Lung (tissue), 12 donors: Measurements from ENCODE around the gene CDH1. TPM values are rescaled to one million over a fixed set of nuclear protein-coding genes. Genes with fewer than 3 reads are reported as not detected.

Experiments used
- ATAC-seq: fragments of 200-7000 bp; cut with Tn5 transposase; one replicate; pipeline ENCODE4 v1.9.1; 2020; ENCODE audit warnings: moderate number of reproducible peaks; ENCODE audit not compliant: insufficient read depth, low FRiP score
- DNase-seq, 3 donors: peaks; one replicate each; pipeline ENCODE4 v3.0.0-alpha.2; 2013 to 2017
- H3K27ac ChIP-seq, 2 donors: one replicate each; pipeline ENCODE4 v1.5.1; 2013; ENCODE audit warnings: mild to moderate bottlenecking in 2 of 2, moderate library complexity in 2 of 2, control low read depth in 1 of 2, inconsistent platforms in 1 of 2, low read depth in 1 of 2, low read length in 1 of 2
- H3K27me3 ChIP-seq, 3 donors: one replicate each; pipeline ENCODE4 v1.5.1; 2013; ENCODE audit warnings: low read length in 2 of 3; ENCODE audit not compliant: control insufficient read depth in 3 of 3, insufficient read depth in 3 of 3
- H3K36me3 ChIP-seq, 4 donors: one replicate each; pipeline ENCODE4 v1.5.1; 2013; ENCODE audit warnings: low read length in 4 of 4, mild to moderate bottlenecking in 1 of 4, moderate library complexity in 1 of 4; ENCODE audit not compliant: control insufficient read depth in 4 of 4, insufficient read depth in 4 of 4
- H3K4me1 ChIP-seq, 5 donors: one replicate each; pipeline ENCODE4 v1.5.1; 2013; ENCODE audit warnings: low read length in 5 of 5, mild to moderate bottlenecking in 2 of 5, moderate library complexity in 1 of 5; ENCODE audit not compliant: control insufficient read depth in 5 of 5, insufficient read depth in 5 of 5
- H3K4me3 ChIP-seq: one replicate; pipeline ENCODE4 v1.5.1; 2013; ENCODE audit warnings: mild to moderate bottlenecking, control low read depth, moderate library complexity
- H3K9ac ChIP-seq, 2 donors: one replicate each; pipeline ENCODE4 v1.5.1; 2013; ENCODE audit warnings: low read length in 2 of 2, control low read depth in 1 of 2; ENCODE audit not compliant: insufficient read depth in 1 of 2
- H3K9me3 ChIP-seq, 4 donors: one replicate each; pipeline ENCODE4 v1.5.1; 2013; ENCODE audit warnings: low read length in 3 of 4, mild to moderate bottlenecking in 1 of 4, moderate library complexity in 1 of 4; ENCODE audit not compliant: control insufficient read depth in 4 of 4, insufficient read depth in 3 of 4
- CTCF ChIP-seq: IDR thresholded peaks from 2 replicates; pipeline ENCODE4 v1.5.1; 2012; ENCODE audit warnings: mild to moderate bottlenecking; ENCODE audit errors: control extremely low read depth, extremely low read depth
- WGBS, 2 donors: extraction: QIAGEN DNeasy Blood & Tissue Kit; methylation state at CpG; one replicate each; pipeline ENCODE4 v1.1.7; 2013; 5-methylcytosine and 5-hydroxymethylcytosine counted together
- polyA plus RNA-seq, 2 donors: library from polyadenylated mRNA; stranded (reverse); fragments of 200-250 nt; gene quantifications; one replicate each; pipeline ENCODE4 v1.2.1, GENCODE V29; 2013
- total RNA-seq, 2 donors: library from RNA; depleted of rRNA in 1 of 2; stranded (reverse); fragments of >200 nt in 1 of 2; gene quantifications; one replicate each; pipeline ENCODE4 v1.2.1, GENCODE V29; 2014 to 2021
- donor health status: control.
- donor health status: control.
- donor health status: Bipolar disorder and iron deficiency.
- donor health status: healthy.
- donor health status: DM: yes; HTN: yes; CAD: no.

CDH1 gene
- total and polyA plus RNA-seq, 4 donors, result 33.2 to 227 (median 95.2) TPM

GRCh38 chr16:68764862-68765261 is 27.8 kb downstream of the CDH1 start:
- TF ChIP-seq CTCF, result no peak
- Histone ChIP-seq H3K9me3 (no peaks in the 10 kb centered on the region), H3K9ac (no peak overlapping the region), H3K4me1 (peaks cover 0 to 2% (median 0%) of the 10 kb centered on the region in 5 donors), H3K27me3 (no peaks in the 10 kb centered on the region), H3K36me3 (no peaks in the 10 kb centered on the region), H3K4me3 (no peak overlapping the region), H3K27ac (no peak overlapping the region)
- ATAC-seq, result no peak
- no peak for DNase-seq
- WGBS, 2 donors, result 79 to 80% methylated on average over 8 of the region's 8 CpGs

- ATAC-seq (no peak), DNase-seq (no peak)
- Histone ChIP-seq H3K27ac (no peak overlapping the region), H3K4me1 (no peaks in the 10 kb centered on the region), H3K27me3 (no peaks in the 10 kb centered on the region), H3K36me3 (no peaks in the 10 kb centered on the region), H3K9me3 (no peaks in the 10 kb centered on the region), H3K4me3 (no peak overlapping the region), H3K9ac (no peak overlapping the region)
- no peak for TF ChIP-seq CTCF
- 40 to 52% methylated on average over 1 of the region's 1 CpG for WGBS, 2 donors
Measured at GRCh38 chr16:68767581-68767980, 30.5 kb downstream of the CDH1 start.

- Histone ChIP-seq H3K9me3 (no peaks in the 10 kb centered on the region), H3K36me3 (no peaks in the 10 kb centered on the region), H3K27me3 (no peaks in the 10 kb centered on the region), H3K27ac (no peak overlapping the region), H3K4me1 (no peaks in the 10 kb centered on the region), H3K9ac (no peak overlapping the region), H3K4me3 (no peak overlapping the region)
- DNase-seq, result no peak
- TF ChIP-seq CTCF, result no peak
- 78 to 91% methylated on average over 7 of the region's 7 CpGs for WGBS, 2 donors
- ATAC-seq, result no peak
Measured at GRCh38 chr16:68768175-68768574, 31.1 kb downstream of the CDH1 start.

GRCh38 chr16:68768771-68769170 is 31.7 kb downstream of the CDH1 start:
- ATAC-seq, result no peak
- no peaks in the 10 kb centered on the region for H3K4me1 ChIP-seq

More at GRCh38 chr16:68768771-68769170, 31.7 kb downstream of the CDH1 start:
- no peak overlapping the region for H3K9ac ChIP-seq
- WGBS, 2 donors, result 82 to 95% methylated on average over 2 of the region's 2 CpGs
- no peak overlapping the region for H3K4me3 ChIP-seq
- H3K27me3 ChIP-seq, result no peaks in the 10 kb centered on the region
- no peak for TF ChIP-seq CTCF
- DNase-seq, result no peak
- no peaks in the 10 kb centered on the region for H3K9me3 ChIP-seq
- no peaks in the 10 kb centered on the region for H3K36me3 ChIP-seq
- H3K27ac ChIP-seq, result no peak overlapping the region
